Gastroesophageal sphincter (tissue), 4 donors: ENCODE results near the gene USP16. TPM values are rescaled to one million over a fixed set of nuclear protein-coding genes. Genes with fewer than 3 reads are reported as not detected.

ENCODE experiments used
- ATAC-seq: fragments of 150-250 bp; one replicate; pipeline ENCODE4 v1.9.1; 2016; ENCODE audit warnings: mild to moderate bottlenecking, moderate library complexity
- H3K27ac ChIP-seq, 4 donors: fragments of 200-600 bp; sonication (generic) in 3 of 4; 1 replicate in 3 of 4; 2 replicates in 1 of 4; pipeline ENCODE4 v1.5.1; 2016 to 2019
- H3K27me3 ChIP-seq: fragments of 200-600 bp; sonication (generic); one replicate; pipeline ENCODE4 v1.5.1; 2019
- H3K36me3 ChIP-seq, 2 donors: fragments of 200-600 bp; sonication (generic); one replicate each; pipeline ENCODE4 v1.5.1; 2019; ENCODE audit warnings: control low read depth in 1 of 2
- H3K4me1 ChIP-seq, 3 donors: fragments of 200-600 bp; sonication (generic); 1 replicate in 2 of 3; 2 replicates in 1 of 3; pipeline ENCODE4 v1.5.1; 2016 to 2019; ENCODE audit warnings: control low read depth in 2 of 3
- H3K4me3 ChIP-seq, 2 donors: fragments of 200-600 bp; sonication (generic); one replicate each; pipeline ENCODE4 v1.5.1; 2019; ENCODE audit warnings: mild to moderate bottlenecking in 1 of 2, moderate library complexity in 1 of 2
- H3K9me3 ChIP-seq, 3 donors: fragments of 200-600 bp; sonication (generic); one replicate each; pipeline ENCODE4 v1.5.1; 2017 to 2019; ENCODE audit warnings: control low read depth in 2 of 3
- CTCF ChIP-seq, 4 experiments: fragments of 200-600 bp in 2 of 4; fragments of 450-650 bp in 2 of 4; sonication (generic) in 1 of 4; IDR thresholded peaks; one replicate each; pipeline ENCODE4 v1.5.1; 2017 to 2019; ENCODE audit warnings: antibody characterized with exemption in 4 of 4, mild to moderate bottlenecking in 2 of 4, moderate library complexity in 2 of 4
- EP300 ChIP-seq: sonication (generic); formaldehyde crosslinking; IDR thresholded peaks from one replicate; pipeline ENCODE4 v1.6.1; 2017; ENCODE audit warnings: antibody characterized with exemption, mild to moderate bottlenecking
- POLR2A ChIP-seq, 2 donors: fragments of 450-650 bp; IDR thresholded peaks; one replicate each; pipeline ENCODE4 v1.6.1; 2017; ENCODE audit warnings: antibody characterized with exemption in 2 of 2, mild to moderate bottlenecking in 2 of 2, moderate library complexity in 1 of 2
- POLR2AphosphoS5 ChIP-seq: sonication (generic); formaldehyde crosslinking; IDR thresholded peaks from one replicate; pipeline ENCODE4 v1.6.1; 2017; ENCODE audit warnings: antibody characterized with exemption
- WGBS, 2 donors: methylation state at CpG; one replicate each; pipeline ENCODE4 v1.1.5; 2018; ENCODE audit warnings: low coverage in 1 of 2; 5-methylcytosine and 5-hydroxymethylcytosine counted together
- total RNA-seq, 4 donors: library from RNA; depleted of rRNA; stranded (reverse); fragments of >200 nt; gene quantifications; one replicate each; pipeline ENCODE4 v1.1.0, GENCODE V29; 2016

USP16 gene
- total RNA-seq, 4 donors from 2014 or later: 37.4 to 65.4 (median 45.7) TPM

DNA sequence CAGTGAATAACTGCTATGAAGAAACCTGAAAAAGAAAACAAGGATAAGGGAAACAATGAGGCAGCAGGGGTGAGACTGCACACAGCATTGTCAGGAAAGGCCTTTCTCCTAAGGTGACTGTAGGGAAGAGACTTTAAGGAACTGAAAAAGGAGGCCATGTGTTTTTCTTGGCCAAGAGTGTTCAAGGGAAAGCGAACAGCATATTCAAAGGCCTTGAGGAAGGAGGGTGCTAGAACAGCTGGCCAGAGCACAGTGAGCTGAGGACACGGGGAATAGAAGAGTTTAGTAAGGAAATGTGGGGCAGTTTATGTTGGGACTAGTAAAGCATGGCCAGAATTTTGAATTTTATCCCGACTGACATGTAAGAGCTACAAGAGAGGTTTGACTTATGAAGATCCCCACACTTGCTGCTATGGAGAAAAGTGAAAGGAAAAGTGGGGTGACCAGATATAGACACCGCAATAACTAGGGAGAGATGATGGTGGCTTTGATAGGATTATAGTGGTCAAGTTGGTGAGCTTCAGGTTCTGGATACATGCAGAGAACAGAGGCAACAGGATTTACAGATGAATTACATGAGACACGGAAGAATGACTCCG lies 6.7 kb upstream of the USP16 start:
- no peaks in the 10 kb centered on the region for H3K36me3 ChIP-seq
- H3K4me3 ChIP-seq: peak overlapping the region in 1 of 2 donors; percentile 94
- WGBS, 2 donors: 75 to 86% methylated on average over 6 of the region's 6 CpGs
- peaks cover 0 to 34% (median 0%) of the 10 kb centered on the region in 3 donors for H3K4me1 ChIP-seq
- TF ChIP-seq POLR2A (IDR thresholded peaks at IDR 0.05): no peak
- TF ChIP-seq EP300: no peak
- TF ChIP-seq POLR2AphosphoS5: no peak
- no peak for TF ChIP-seq CTCF (IDR thresholded peaks at IDR 0.05)
- H3K9me3 ChIP-seq: no peaks in the 10 kb centered on the region
- H3K27me3 ChIP-seq: no peaks in the 10 kb centered on the region
- no peak for ATAC-seq
- no peak overlapping the region for H3K27ac ChIP-seq

- H3K4me1 ChIP-seq: peaks cover 0 to 34% (median 0%) of the 10 kb centered on the region in 3 donors
- TF ChIP-seq POLR2AphosphoS5 (no peak), POLR2A (IDR thresholded peaks at IDR 0.05) (no peak), CTCF (IDR thresholded peaks at IDR 0.05) (no peak), EP300 (no peak)
- 8 to 12% methylated on average over 11 to 12 of the region's 12 CpGs for WGBS, 2 donors
- no peaks in the 10 kb centered on the region for H3K27me3 ChIP-seq
- H3K27ac ChIP-seq: peak overlapping the region in 3 of 4 donors; percentile 80 to 84 (median 81)
- H3K4me3 ChIP-seq: peak overlapping the region; percentile 89 to 94
- ATAC-seq: no peak
- no peaks in the 10 kb centered on the region for H3K36me3 ChIP-seq
- H3K9me3 ChIP-seq: no peaks in the 10 kb centered on the region
These were observed 5.9 kb upstream of the USP16 start for GRCh38 chr21:29018540-29018939.

- ATAC-seq: no peak
- Histone ChIP-seq H3K4me3 (no peak overlapping the region), H3K27me3 (no peaks in the 10 kb centered on the region), H3K27ac (no peak overlapping the region), H3K9me3 (no peaks in the 10 kb centered on the region), H3K4me1 (peaks cover 0 to 49% (median 9%) of the 10 kb centered on the region in 3 donors), H3K36me3 (no peaks in the 10 kb centered on the region)
- 80 to 87% methylated on average over 4 of the region's 4 CpGs for WGBS, 2 donors
- TF ChIP-seq EP300: no peak
- TF ChIP-seq POLR2AphosphoS5: no peak
These were observed 2.3 kb upstream of the USP16 start for GRCh38 chr21:29022166-29022565.

- Histone ChIP-seq H3K4me3 (peak overlapping the region; percentile 64 to 91), H3K9me3 (no peaks in the 10 kb centered on the region), H3K27me3 (no peaks in the 10 kb centered on the region), H3K4me1 (peaks cover 0 to 29% (median 9%) of the 10 kb centered on the region in 3 donors), H3K36me3 (peaks cover 0 to 17% of the 10 kb centered on the region in 2 donors), H3K27ac (peak overlapping the region; percentile 94 to 99 (median 96))
- TF ChIP-seq CTCF (IDR thresholded peaks at IDR 0.05) (no peak), POLR2A (IDR thresholded peaks at IDR 0.05) (no peak), EP300 (no peak), POLR2AphosphoS5 (no peak)
- WGBS, 2 donors: 0 to 5% methylated on average over 6 of the region's 6 CpGs
- no peak for ATAC-seq
These were observed 853 bp downstream of the USP16 start for GRCh38 chr21:29025328-29025713.

GRCh38 chr21:29029524-29029923 lies 5.1 kb downstream of the USP16 start:
- H3K4me1 ChIP-seq: peaks cover 0 to 32% (median 9%) of the 10 kb centered on the region in 3 donors
- WGBS, 2 donors: 88 to 100% methylated on average over 1 of the region's 1 CpG
- no peaks in the 10 kb centered on the region for H3K9me3 ChIP-seq
- no peak overlapping the region for H3K27ac ChIP-seq
- TF ChIP-seq EP300 (no peak), CTCF (IDR thresholded peaks at IDR 0.05) (no peak), POLR2AphosphoS5 (no peak), POLR2A (IDR thresholded peaks at IDR 0.05) (no peak)
- ATAC-seq: no peak
- H3K36me3 ChIP-seq: peaks cover 0 to 59% of the 10 kb centered on the region in 2 donors
- H3K4me3 ChIP-seq: no peak overlapping the region
- no peaks in the 10 kb centered on the region for H3K27me3 ChIP-seq
